Psoas muscle (tissue), 8 donors: Measurements from ENCODE around the gene UNC5B. TPM values are rescaled to one million over a fixed set of nuclear protein-coding genes. Genes with fewer than 3 reads are reported as not detected.

Experiments
- ATAC-seq, 4 donors: fragments of 200-7000 bp; cut with Tn5 transposase; one replicate each; pipeline ENCODE4 v1.9.1; 2020; ENCODE audit warnings: moderate library complexity in 3 of 4, mild to moderate bottlenecking in 2 of 4
- DNase-seq, 2 donors: peaks; one replicate each; pipeline ENCODE4 v3.0.0-alpha.2; 2020
- H3K27ac ChIP-seq: fragments of 200-600 bp; one replicate; pipeline ENCODE4 v1.8.0; 2022
- H3K27me3 ChIP-seq, 3 donors: fragments of 200-600 bp in 1 of 3; one replicate each; pipeline versions ENCODE4 v1.6.1 to v1.8.0; 2013 to 2022; ENCODE audit warnings: low read length in 2 of 3, mild to moderate bottlenecking in 2 of 3, moderate library complexity in 1 of 3; ENCODE audit not compliant: insufficient read depth in 3 of 3
- H3K36me3 ChIP-seq, 2 donors: fragments of 200-600 bp in 1 of 2; one replicate each; pipeline versions ENCODE4 v1.6.1 to v1.8.0; 2013 to 2022; ENCODE audit warnings: low read depth in 1 of 2, mild to moderate bottlenecking in 1 of 2, moderate library complexity in 1 of 2; ENCODE audit not compliant: insufficient read depth in 1 of 2
- H3K4me1 ChIP-seq: fragments of 200-600 bp; one replicate; pipeline ENCODE4 v1.8.0; 2022
- H3K4me3 ChIP-seq: fragments of 200-600 bp; one replicate; pipeline ENCODE4 v1.8.0; 2022; ENCODE audit warnings: mild to moderate bottlenecking
- H3K9me3 ChIP-seq: fragments of 200-600 bp; one replicate; pipeline ENCODE4 v1.8.0; 2022
- WGBS, 3 donors: extraction: QIAGEN DNeasy Blood & Tissue Kit; methylation state at CpG; one replicate each; pipeline versions ENCODE4 v1.1.6 to v1.1.7; 2013; 5-methylcytosine and 5-hydroxymethylcytosine counted together
- intact Hi-C, 2 donors: fragments of 100-400 bp; cut with DNase I; formaldehyde crosslinking; loops; one replicate each; pipeline versions ENCODE4 v1.11.0 to v1.14.2; 2022
- polyA plus RNA-seq, 3 donors: library from polyadenylated mRNA; stranded (reverse); fragments of 200-250 nt; gene quantifications; one replicate each; pipeline ENCODE4 v1.2.3, GENCODE V29; 2013
- total RNA-seq, 4 donors: library from RNA; stranded (reverse); fragmentation: NEBNext Ultra II Directional in 2 of 4; extraction: Animal tissue kit (Norgen Biotek cat#: 25700) in 2 of 4; gene quantifications; one replicate each; pipeline versions ENCODE4 v1.2.1 to v1.2.4, GENCODE V29; 2021 to 2023
- TF ChIP-seq, protein P1 (sequence below): fragments of 200-600 bp; IDR thresholded peaks from one replicate; pipeline ENCODE4 v1.8.0; 2022; ENCODE audit warnings: antibody characterized with exemption
- donor health status: healthy with polysubstance abuse.
- donor health status: DM: no; HTN: no; CAD: no; lungs with moderate emphysema.
- donor health status: Bipolar disorder and iron deficiency.
- donor health status: healthy.
- donor health status: DM: yes; HTN: yes; CAD: no.
- donor health status: DM: no; HTN: no; CAD: no.
- donor health status: DM: no; HTN: no; CAD: no.
- donor health status: DM: yes; HTN: yes; CAD: no.

The UNC5B gene
- total and polyA plus RNA-seq, 7 donors = 0.65 to 5.7 (median 1.3) TPM

DNA sequence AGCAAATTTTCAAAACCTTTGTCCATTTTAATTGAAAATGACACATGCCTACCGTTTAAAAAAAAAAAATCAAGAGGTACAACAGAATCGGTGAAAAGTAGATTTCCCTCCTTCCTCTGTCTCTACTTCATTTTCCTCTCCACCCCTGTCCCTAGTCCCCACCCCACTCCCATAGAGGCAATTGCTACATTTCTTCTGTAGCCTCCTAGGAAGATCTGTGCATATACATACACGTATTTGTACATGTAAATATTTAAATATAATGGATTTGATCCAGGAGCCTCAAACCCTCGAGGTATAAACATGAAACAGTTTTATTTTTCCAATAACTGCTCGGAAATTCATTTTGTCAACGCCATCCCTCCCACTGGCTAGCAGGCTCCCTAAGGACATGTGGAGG is 92.5 kb downstream of the UNC5B start:
- TF ChIP-seq, protein P1, sequence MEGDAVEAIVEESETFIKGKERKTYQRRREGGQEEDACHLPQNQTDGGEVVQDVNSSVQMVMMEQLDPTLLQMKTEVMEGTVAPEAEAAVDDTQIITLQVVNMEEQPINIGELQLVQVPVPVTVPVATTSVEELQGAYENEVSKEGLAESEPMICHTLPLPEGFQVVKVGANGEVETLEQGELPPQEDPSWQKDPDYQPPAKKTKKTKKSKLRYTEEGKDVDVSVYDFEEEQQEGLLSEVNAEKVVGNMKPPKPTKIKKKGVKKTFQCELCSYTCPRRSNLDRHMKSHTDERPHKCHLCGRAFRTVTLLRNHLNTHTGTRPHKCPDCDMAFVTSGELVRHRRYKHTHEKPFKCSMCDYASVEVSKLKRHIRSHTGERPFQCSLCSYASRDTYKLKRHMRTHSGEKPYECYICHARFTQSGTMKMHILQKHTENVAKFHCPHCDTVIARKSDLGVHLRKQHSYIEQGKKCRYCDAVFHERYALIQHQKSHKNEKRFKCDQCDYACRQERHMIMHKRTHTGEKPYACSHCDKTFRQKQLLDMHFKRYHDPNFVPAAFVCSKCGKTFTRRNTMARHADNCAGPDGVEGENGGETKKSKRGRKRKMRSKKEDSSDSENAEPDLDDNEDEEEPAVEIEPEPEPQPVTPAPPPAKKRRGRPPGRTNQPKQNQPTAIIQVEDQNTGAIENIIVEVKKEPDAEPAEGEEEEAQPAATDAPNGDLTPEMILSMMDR = no peak
- DNase-seq (no peak), ATAC-seq (no peak)
- intact Hi-C loops = no loop called here
- H3K9me3 ChIP-seq = no peaks in the 10 kb centered on the region
- no peaks in the 10 kb centered on the region for H3K27me3 ChIP-seq
- no peak overlapping the region for H3K27ac ChIP-seq
- H3K36me3 ChIP-seq = no peaks in the 10 kb centered on the region
- 62 to 75% (median 68%) methylated on average over 6 of the region's 6 CpGs for WGBS, 3 donors
- H3K4me3 ChIP-seq = no peak overlapping the region
- H3K4me1 ChIP-seq = no peaks in the 10 kb centered on the region

DNA sequence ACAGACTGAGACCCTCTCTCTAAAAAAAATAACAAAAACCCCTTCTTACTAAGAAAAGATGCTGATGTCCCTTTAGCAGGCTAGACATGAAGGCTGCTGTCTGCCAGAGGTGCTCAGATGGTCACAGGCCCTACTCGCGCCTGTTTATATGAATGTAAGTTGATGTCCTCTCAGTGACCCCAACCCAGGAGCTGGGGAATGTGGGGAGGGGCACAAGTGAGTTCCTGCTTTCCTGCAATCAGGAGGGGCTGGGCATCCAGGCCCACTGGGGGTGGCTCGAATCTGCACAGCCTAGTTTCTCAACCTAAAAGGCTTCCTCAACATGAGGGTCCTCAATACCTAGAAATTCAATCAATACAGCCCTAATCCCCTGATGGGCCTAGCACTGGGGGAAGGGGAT is 94.6 kb downstream of the UNC5B start:
- no peaks in the 10 kb centered on the region for H3K4me1 ChIP-seq
- H3K9me3 ChIP-seq = no peaks in the 10 kb centered on the region
- TF ChIP-seq, protein P1 = no peak
- ATAC-seq (no peak), DNase-seq (no peak)
- H3K27ac ChIP-seq = no peak overlapping the region
- intact Hi-C loops = no loop called here
- H3K27me3 ChIP-seq = no peaks in the 10 kb centered on the region
- no peaks in the 10 kb centered on the region for H3K36me3 ChIP-seq
- H3K4me3 ChIP-seq = no peak overlapping the region
- 85 to 98% (median 90%) methylated on average over 3 of the region's 3 CpGs for WGBS, 3 donors

DNA sequence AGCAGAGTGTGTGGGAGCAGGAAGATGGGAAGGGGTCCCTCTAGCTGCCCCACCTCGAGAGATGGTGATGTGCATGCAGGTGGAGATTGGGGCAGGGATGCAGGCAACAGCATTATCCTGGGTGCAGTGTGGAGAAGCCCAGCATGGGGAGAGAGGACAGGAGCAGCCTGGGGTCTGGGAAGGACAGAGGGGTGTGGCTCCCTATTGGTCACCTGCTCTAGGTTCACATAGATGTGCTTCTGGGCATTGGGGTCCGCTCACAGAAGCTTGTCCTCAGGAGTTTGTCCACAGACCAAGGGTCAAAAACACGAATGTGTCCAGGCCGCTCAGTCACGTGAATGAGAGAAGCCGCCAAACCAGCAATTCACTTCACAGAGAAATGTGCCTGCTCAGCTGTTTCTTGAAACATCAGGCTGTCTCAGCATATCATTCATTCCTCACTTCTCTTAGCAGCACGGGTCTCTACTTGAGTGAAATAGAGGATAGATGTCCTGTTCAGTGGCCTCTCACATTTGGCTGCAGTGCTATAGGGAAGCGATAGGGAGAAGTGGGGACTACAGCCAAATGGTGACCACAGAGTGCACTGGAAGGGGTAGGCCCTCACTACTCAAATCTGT is 95.2 kb downstream of the UNC5B start:
- no peaks in the 10 kb centered on the region for H3K4me1 ChIP-seq
- WGBS, 3 donors = 60 to 83% (median 63%) methylated on average over 8 of the region's 8 CpGs
- intact Hi-C loops = no loop called here
- ATAC-seq (no peak), DNase-seq (no peak)
- no peak overlapping the region for H3K27ac ChIP-seq
- H3K4me3 ChIP-seq = no peak overlapping the region
- H3K9me3 ChIP-seq = no peaks in the 10 kb centered on the region
- H3K36me3 ChIP-seq = no peaks in the 10 kb centered on the region
- H3K27me3 ChIP-seq = no peaks in the 10 kb centered on the region
- TF ChIP-seq, protein P1 = no peak

DNA sequence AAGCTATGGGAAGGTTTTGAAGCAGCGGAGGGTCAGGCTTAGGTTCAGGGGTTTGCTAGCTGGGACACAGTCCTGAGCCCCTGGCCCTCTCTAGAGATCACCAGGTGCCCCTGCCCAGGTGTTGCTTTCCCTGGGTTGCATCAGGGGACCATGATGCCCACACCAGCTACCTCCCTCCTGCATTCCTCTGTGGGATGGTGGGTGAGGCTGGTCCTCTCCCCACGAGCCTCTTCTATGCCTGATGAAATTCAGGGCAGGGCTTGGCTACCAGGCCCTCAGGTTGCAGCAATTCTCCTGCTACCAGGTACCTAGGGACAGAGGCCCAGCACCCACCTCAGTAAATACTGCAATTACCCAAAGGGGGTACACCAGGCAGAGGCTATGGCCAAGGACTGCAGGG is 95.9 kb downstream of the UNC5B start:
- no peaks in the 10 kb centered on the region for H3K4me1 ChIP-seq
- H3K4me3 ChIP-seq = no peak overlapping the region
- no peak overlapping the region for H3K27ac ChIP-seq
- ATAC-seq (no peak), DNase-seq (peak in 1 of 2 donors; percentile 25)
- no peaks in the 10 kb centered on the region for H3K9me3 ChIP-seq
- TF ChIP-seq, protein P1 = no peak
- WGBS, 3 donors = 86 to 88% (median 87%) methylated on average over 2 of the region's 2 CpGs
- H3K27me3 ChIP-seq = no peaks in the 10 kb centered on the region
- no peaks in the 10 kb centered on the region for H3K36me3 ChIP-seq
- intact Hi-C loops = no loop called here

DNA sequence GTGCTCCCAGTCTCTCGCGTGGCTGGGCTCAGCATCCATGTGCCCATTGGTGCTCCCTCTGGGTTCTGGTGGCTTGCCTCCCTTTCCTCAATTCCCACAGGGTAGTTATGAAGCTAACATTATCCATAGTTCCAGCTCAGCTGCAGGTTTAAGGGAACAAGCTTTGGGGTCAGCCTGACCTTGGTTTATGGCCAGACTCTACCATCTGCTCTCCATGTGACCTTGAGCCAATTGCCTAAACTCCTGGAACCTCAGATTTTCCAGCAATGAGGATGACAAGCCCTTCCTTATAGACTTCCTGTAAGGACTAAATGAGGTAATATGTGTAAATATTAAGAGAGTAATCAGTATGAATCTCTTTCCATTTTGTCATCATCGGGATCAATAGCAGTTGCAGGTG is 96.6 kb downstream of the UNC5B start:
- peaks cover 6% of the 10 kb centered on the region for H3K4me1 ChIP-seq
- 24 to 65% (median 38%) methylated on average over 3 of the region's 3 CpGs for WGBS, 3 donors
- no peak overlapping the region for H3K4me3 ChIP-seq
- DNase-seq (peak in 1 of 2 donors; percentile 32), ATAC-seq (no peak)
- TF ChIP-seq, protein P1 = no peak
- H3K9me3 ChIP-seq = no peaks in the 10 kb centered on the region
- H3K27ac ChIP-seq = no peak overlapping the region
- H3K27me3 ChIP-seq = no peaks in the 10 kb centered on the region
- no peaks in the 10 kb centered on the region for H3K36me3 ChIP-seq
- intact Hi-C loops = no loop called here
